Testis (tissue), 2 donors: Measurements from ENCODE around the gene FBXL19.

ENCODE experiments used
- POLR2A ChIP-seq: fragments of 450-650 bp; IDR thresholded peaks from one replicate; pipeline ENCODE4 v1.6.1; 2017; ENCODE audit warnings: antibody characterized with exemption, mild to moderate bottlenecking, moderate library complexity
- TF ChIP-seq, protein P1 (sequence below), 3 experiments: fragments of 450-650 bp in 2 of 3; fragments of 200-600 bp in 1 of 3; sonication (generic) in 1 of 3; IDR thresholded peaks; one replicate each; pipeline ENCODE4 v1.5.1; 2016 to 2019; ENCODE audit warnings: antibody characterized with exemption in 3 of 3, mild to moderate bottlenecking in 2 of 3, moderate library complexity in 1 of 3

DNA sequence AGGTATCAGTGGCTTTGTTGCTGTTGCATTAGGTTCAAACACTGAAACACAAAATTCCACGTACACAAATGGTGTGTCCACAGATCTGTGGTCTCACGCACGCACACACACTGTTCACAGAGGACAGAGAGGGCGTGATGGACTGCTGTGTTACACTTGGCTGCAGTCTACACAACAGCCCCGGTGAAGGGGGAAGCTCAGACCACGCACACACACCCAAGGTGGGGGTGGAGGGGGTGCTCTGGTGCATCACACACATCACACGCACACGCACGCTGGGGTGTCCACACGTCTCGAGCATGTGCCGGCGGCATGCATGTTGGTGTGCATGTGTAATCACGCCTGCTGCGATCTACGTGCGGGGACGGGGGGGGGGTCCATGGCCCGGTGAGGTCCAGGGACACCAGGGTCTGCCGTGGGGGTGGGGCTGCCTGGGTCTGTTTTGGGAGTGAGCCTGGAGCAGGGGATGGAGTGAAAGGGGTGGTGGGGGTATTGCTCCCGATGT is 69.0 kb downstream of the FBXL19 start:
- TF ChIP-seq, protein P1, sequence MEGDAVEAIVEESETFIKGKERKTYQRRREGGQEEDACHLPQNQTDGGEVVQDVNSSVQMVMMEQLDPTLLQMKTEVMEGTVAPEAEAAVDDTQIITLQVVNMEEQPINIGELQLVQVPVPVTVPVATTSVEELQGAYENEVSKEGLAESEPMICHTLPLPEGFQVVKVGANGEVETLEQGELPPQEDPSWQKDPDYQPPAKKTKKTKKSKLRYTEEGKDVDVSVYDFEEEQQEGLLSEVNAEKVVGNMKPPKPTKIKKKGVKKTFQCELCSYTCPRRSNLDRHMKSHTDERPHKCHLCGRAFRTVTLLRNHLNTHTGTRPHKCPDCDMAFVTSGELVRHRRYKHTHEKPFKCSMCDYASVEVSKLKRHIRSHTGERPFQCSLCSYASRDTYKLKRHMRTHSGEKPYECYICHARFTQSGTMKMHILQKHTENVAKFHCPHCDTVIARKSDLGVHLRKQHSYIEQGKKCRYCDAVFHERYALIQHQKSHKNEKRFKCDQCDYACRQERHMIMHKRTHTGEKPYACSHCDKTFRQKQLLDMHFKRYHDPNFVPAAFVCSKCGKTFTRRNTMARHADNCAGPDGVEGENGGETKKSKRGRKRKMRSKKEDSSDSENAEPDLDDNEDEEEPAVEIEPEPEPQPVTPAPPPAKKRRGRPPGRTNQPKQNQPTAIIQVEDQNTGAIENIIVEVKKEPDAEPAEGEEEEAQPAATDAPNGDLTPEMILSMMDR (IDR thresholded peaks at IDR 0.05), result no peak
- TF ChIP-seq POLR2A, result no peak
